Panc1 (cell line): ENCODE measurements around the gene STAC3. TPM values are rescaled to one million over a fixed set of nuclear protein-coding genes. Genes with fewer than 3 reads are reported as not detected.

Source experiments
- ATAC-seq: fragments of 200-7000 bp; cut with Tn5 transposase; 2 replicates; pipeline ENCODE4 v1.9.1; 2020; ENCODE audit warnings: mild to moderate bottlenecking, moderate library complexity
- BruUV-seq: library from RNA; stranded (reverse); fragments of 400-500 nt; replicated peaks from 2 replicates; lab custom pipeline; 2021; lab: Mats Ljungman, UMichigan
- CTCF ChIA-PET: fragments of 300-600 bp; sonication (Branson Sonifier 250); formaldehyde crosslinking; loops from one replicate; lab custom pipeline; 2022; ENCODE audit warnings: antibody characterized with exemption; lab: Charles Lee
- POLR2A ChIA-PET: fragments of 300-600 bp; sonication (Branson Sonifier 250); formaldehyde crosslinking; loops from one replicate; lab custom pipeline; 2022; ENCODE audit warnings: antibody characterized with exemption; lab: Charles Lee
- DNase-seq: peaks from one replicate; pipeline ENCODE4 v3.0.0-alpha.2; 2010; ENCODE audit warnings: low read depth, low spot score
- H3K27ac ChIP-seq: 2 replicates; pipeline ENCODE4 v1.5.1; 2011; ENCODE audit warnings: mild to moderate bottlenecking, low read length, inconsistent platforms
- H3K27me3 ChIP-seq: fragments of 200-500 bp; sonication (Bioruptor generic); 2 replicates; pipeline ENCODE4 v1.6.0; 2014; ENCODE audit warnings: low read length, inconsistent platforms; ENCODE audit not compliant: control insufficient read depth, insufficient read depth
- H3K36me3 ChIP-seq: fragments of 200-500 bp; sonication (Bioruptor generic); 2 replicates; pipeline ENCODE4 v1.5.1; 2014; ENCODE audit warnings: inconsistent platforms, mild to moderate bottlenecking, low read length, moderate library complexity; ENCODE audit not compliant: control insufficient read depth, insufficient read depth
- H3K4me1 ChIP-seq: 2 replicates; pipeline ENCODE4 v1.5.1; 2011; ENCODE audit warnings: inconsistent platforms, mild to moderate bottlenecking, low read length, moderate library complexity; ENCODE audit not compliant: control insufficient read depth, insufficient read depth
- H3K4me3 ChIP-seq, 2 experiments: 2 replicates each; pipeline ENCODE4 v1.5.1; 2011 to 2012; ENCODE audit warnings: low read depth in 2 of 2, low read length in 2 of 2, mild to moderate bottlenecking in 2 of 2, inconsistent platforms in 1 of 2, moderate library complexity in 1 of 2
- H3K9me3 ChIP-seq: fragments of 200-500 bp; sonication (Bioruptor generic); 2 replicates; pipeline ENCODE4 v1.5.1; 2014; ENCODE audit warnings: low read depth, mild to moderate bottlenecking, inconsistent platforms, low read length, moderate library complexity; ENCODE audit not compliant: control insufficient read depth, insufficient read depth
- POLR2AphosphoS5 ChIP-seq: IDR thresholded peaks from 2 replicates; pipeline ENCODE4 v1.6.1; 2012; ENCODE audit warnings: mild to moderate bottlenecking, low read depth, low read length, moderate library complexity
- SIN3A ChIP-seq: IDR thresholded peaks from 2 replicates; pipeline ENCODE4 v1.6.1; 2012; ENCODE audit warnings: low read depth, mild to moderate bottlenecking, low read length, moderate library complexity, borderline replicate concordance; ENCODE audit not compliant: insufficient read depth
- TCF7L2 ChIP-seq: IDR thresholded peaks from 2 replicates; pipeline ENCODE4 v1.6.1; 2011; ENCODE audit warnings: mild to moderate bottlenecking, low read depth, low read length, inconsistent platforms
- in situ Hi-C: cut with HindIII; loops from 2 replicates; pipeline ENCODE4 v1.10.0; 2016; ENCODE audit warnings: low sequenced_read_pairs, low pct_unique_long_range_greater_than_20kb
- intact Hi-C: fragments of 100-400 bp; cut with micrococcal nuclease; formaldehyde crosslinking; loops from one replicate; pipeline ENCODE4 v1.10.0; 2022; ENCODE audit not compliant: unreplicated experiment
- total RNA-seq: library from RNA; stranded (reverse); gene quantifications from one replicate; pipeline ENCODE4 v1.2.1, GENCODE V29; 2021; ENCODE audit not compliant: unreplicated experiment
- TF ChIP-seq, protein P1 (sequence below), 2 experiments: IDR thresholded peaks; 2 replicates each; pipeline ENCODE4 v1.6.1; 2011 to 2012; ENCODE audit warnings: low read depth in 2 of 2, control low read depth in 1 of 2, low read length in 1 of 2, mild to moderate bottlenecking in 1 of 2, moderate library complexity in 1 of 2; ENCODE audit not compliant: insufficient read depth in 1 of 2
- TF ChIP-seq, protein P2 (sequence below): fragments of 450-650 bp; IDR thresholded peaks from 2 replicates; pipeline ENCODE4 v1.5.1; 2017; ENCODE audit warnings: mild to moderate bottlenecking

Gene STAC3
- total RNA-seq, 1 experiment from 2014 or later, result 0.87 TPM

DNA sequence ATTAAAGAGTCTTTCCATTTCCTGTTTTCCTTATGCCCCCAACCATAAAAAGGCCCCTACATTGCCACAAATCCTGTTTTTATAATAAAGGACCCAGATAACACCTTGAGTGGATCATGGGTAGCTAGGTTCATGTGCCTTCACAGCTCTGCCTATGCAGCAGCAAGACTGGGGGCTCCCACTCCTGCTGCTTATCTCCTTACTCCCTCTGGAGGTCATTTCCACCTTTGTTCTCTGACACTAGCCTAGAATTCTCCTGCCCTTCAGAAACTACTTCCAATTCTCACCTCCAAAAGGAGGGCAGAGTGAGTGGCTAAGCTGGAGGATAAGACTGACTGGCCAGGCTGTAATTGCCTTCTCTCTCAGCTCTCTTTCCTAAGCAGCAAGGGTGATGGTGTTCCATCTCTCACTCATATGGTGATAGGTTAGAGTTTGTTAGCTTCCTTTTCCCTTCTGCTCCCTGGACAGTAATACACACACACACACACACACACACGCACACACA lies 20.0 kb upstream of the STAC3 start:
- intact Hi-C loops, result no loop called here
- peaks cover 8% of the 10 kb centered on the region for H3K36me3 ChIP-seq
- no peaks in the 10 kb centered on the region for H3K4me1 ChIP-seq
- no peak overlapping the region for H3K4me3 ChIP-seq
- ChIA-PET POLR2A (no interaction called here), CTCF (interaction anchor here (0.6 to 0.7 kb wide), 3 partner anchors 19 to 188 kb away, joined by 3 to 6 read pairs (median 4); no protein-coding TSS in a partner anchor)
- no peaks in the 10 kb centered on the region for H3K27me3 ChIP-seq
- ATAC-seq (no peak), DNase-seq (no peak)
- in situ Hi-C loops, result no loop called here
- H3K9me3 ChIP-seq, result no peaks in the 10 kb centered on the region
- no peak for TF ChIP-seq SIN3A
- TF ChIP-seq, protein P1, sequence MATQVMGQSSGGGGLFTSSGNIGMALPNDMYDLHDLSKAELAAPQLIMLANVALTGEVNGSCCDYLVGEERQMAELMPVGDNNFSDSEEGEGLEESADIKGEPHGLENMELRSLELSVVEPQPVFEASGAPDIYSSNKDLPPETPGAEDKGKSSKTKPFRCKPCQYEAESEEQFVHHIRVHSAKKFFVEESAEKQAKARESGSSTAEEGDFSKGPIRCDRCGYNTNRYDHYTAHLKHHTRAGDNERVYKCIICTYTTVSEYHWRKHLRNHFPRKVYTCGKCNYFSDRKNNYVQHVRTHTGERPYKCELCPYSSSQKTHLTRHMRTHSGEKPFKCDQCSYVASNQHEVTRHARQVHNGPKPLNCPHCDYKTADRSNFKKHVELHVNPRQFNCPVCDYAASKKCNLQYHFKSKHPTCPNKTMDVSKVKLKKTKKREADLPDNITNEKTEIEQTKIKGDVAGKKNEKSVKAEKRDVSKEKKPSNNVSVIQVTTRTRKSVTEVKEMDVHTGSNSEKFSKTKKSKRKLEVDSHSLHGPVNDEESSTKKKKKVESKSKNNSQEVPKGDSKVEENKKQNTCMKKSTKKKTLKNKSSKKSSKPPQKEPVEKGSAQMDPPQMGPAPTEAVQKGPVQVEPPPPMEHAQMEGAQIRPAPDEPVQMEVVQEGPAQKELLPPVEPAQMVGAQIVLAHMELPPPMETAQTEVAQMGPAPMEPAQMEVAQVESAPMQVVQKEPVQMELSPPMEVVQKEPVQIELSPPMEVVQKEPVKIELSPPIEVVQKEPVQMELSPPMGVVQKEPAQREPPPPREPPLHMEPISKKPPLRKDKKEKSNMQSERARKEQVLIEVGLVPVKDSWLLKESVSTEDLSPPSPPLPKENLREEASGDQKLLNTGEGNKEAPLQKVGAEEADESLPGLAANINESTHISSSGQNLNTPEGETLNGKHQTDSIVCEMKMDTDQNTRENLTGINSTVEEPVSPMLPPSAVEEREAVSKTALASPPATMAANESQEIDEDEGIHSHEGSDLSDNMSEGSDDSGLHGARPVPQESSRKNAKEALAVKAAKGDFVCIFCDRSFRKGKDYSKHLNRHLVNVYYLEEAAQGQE (IDR thresholded peaks at IDR 0.05; ENCODE audit: insufficient read depth in 1 of 2, low read depth in 2 of 2, low read length in 1 of 2), result no peak
- TF ChIP-seq, protein P2, sequence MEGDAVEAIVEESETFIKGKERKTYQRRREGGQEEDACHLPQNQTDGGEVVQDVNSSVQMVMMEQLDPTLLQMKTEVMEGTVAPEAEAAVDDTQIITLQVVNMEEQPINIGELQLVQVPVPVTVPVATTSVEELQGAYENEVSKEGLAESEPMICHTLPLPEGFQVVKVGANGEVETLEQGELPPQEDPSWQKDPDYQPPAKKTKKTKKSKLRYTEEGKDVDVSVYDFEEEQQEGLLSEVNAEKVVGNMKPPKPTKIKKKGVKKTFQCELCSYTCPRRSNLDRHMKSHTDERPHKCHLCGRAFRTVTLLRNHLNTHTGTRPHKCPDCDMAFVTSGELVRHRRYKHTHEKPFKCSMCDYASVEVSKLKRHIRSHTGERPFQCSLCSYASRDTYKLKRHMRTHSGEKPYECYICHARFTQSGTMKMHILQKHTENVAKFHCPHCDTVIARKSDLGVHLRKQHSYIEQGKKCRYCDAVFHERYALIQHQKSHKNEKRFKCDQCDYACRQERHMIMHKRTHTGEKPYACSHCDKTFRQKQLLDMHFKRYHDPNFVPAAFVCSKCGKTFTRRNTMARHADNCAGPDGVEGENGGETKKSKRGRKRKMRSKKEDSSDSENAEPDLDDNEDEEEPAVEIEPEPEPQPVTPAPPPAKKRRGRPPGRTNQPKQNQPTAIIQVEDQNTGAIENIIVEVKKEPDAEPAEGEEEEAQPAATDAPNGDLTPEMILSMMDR, result no peak; the same call in 1 of the 2 replicates
- TF ChIP-seq TCF7L2, result no peak
- TF ChIP-seq POLR2AphosphoS5, result no peak
- H3K27ac ChIP-seq, result no peak overlapping the region
- BruUV-seq, result no TSS peak

DNA sequence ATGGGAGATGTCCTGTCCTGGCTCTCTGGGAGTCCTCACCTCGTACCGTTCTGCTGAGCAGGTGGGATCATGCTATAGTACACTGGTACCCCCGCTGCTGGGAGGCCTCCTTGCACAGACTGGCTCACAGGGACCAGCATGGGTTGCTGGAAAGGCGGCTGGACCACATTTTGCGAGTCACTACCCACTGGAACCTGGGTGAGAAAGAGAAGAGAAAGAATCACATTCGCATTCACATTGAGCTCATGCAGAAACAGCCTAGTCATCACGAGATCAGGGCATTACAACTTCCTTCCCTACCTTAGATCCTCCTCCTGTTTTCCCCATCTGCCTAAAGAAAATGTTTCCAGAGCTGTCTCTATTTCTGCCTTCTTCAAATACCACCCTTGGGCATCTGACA lies 17.3 kb upstream of the STAC3 start:
- Histone ChIP-seq H3K27ac (no peak overlapping the region), H3K9me3 (no peaks in the 10 kb centered on the region), H3K4me3 (no peak overlapping the region), H3K27me3 (no peaks in the 10 kb centered on the region), H3K4me1 (no peaks in the 10 kb centered on the region), H3K36me3 (peaks cover 8% of the 10 kb centered on the region)
- CTCF ChIA-PET, result no interaction called here
- POLR2A ChIA-PET, result no interaction called here
- no TSS peak for BruUV-seq
- TF ChIP-seq POLR2AphosphoS5 (no peak), SIN3A (no peak), TCF7L2 (no peak)
- TF ChIP-seq, protein P2, result no peak
- TF ChIP-seq, protein P1 (IDR thresholded peaks at IDR 0.05; ENCODE audit: insufficient read depth in 1 of 2, low read depth in 2 of 2, low read length in 1 of 2), result no peak
- in situ Hi-C loops, result no loop called here
- DNase-seq (no peak), ATAC-seq (no peak)
- intact Hi-C loops, result no loop called here
